HepG2 (cell line): ENCODE measurements around the gene ACTN4. TPM values are rescaled to one million over a fixed set of nuclear protein-coding genes. Genes with fewer than 3 reads are reported as not detected.

Source experiments
- ATAC-seq: fragments of 200-7000 bp; cut with Tn5 transposase; 3 replicates; pipeline ENCODE4 v1.9.1; 2020; ENCODE audit warnings: mild to moderate bottlenecking, moderate library complexity
- BruUV-seq: library from RNA; stranded (reverse); fragments of 400-500 nt; replicated peaks from 2 replicates; lab custom pipeline; 2021; lab: Mats Ljungman, UMichigan
- CTCF ChIA-PET: fragments of 300-600 bp; formaldehyde crosslinking; extraction: SDS; loops from one replicate; lab custom pipeline; 2021; ENCODE audit warnings: low total read pairs, inconsistent platforms, low intra/inter-chr PET ratio; lab: Yijun Ruan, JAX
- POLR2A ChIA-PET: fragments of 350-600 bp; sonication (Branson Sonifier 250); formaldehyde crosslinking; loops from one replicate; lab custom pipeline; 2020; ENCODE audit warnings: antibody characterized with exemption, inconsistent platforms; lab: Yijun Ruan, JAX
- DNase-seq: peaks from one replicate; pipeline ENCODE4 v3.0.0-alpha.2; 2015; ENCODE audit warnings: low spot score
- FAIRE-seq: peaks from 3 replicates; lab custom pipeline; 2011; peaks lifted over from hg19 to GRCh38; lab: Jason Lieb, UNC
- H2AFZ ChIP-seq: one replicate; pipeline ENCODE4 v1.6.1; 2011; ENCODE audit warnings: low read length, inconsistent platforms
- H3K27ac ChIP-seq: fragments of 300-600 bp; 3 replicates; pipeline ENCODE4 v1.8.0; 2011; ENCODE audit warnings: mixed run types, mild to moderate bottlenecking, mixed read lengths, low read length, inconsistent platforms; ENCODE audit not compliant: insufficient read depth; ENCODE audit errors: extremely low read length
- H3K27me3 ChIP-seq, 2 experiments: fragments of 200-600 bp in 1 of 2; 2 replicates in 1 of 2; 3 replicates in 1 of 2; pipeline versions ENCODE4 v1.6.0 to v1.8.0; 2011; ENCODE audit warnings: low read length in 2 of 2, mild to moderate bottlenecking in 2 of 2, moderate library complexity in 2 of 2, inconsistent platforms in 1 of 2; ENCODE audit not compliant: insufficient read depth in 2 of 2, control insufficient read depth in 1 of 2
- H3K36me3 ChIP-seq, 2 experiments: fragments of 200-600 bp in 1 of 2; replicated peaks in 1 of 2; 2 replicates in 1 of 2; 3 replicates in 1 of 2; pipeline versions ENCODE4 v1.5.1 to v1.8.0; 2011; ENCODE audit warnings: low read length in 2 of 2, inconsistent platforms in 1 of 2; ENCODE audit not compliant: insufficient read depth in 2 of 2, control insufficient read depth in 1 of 2
- H3K4me1 ChIP-seq: 2 replicates; pipeline ENCODE4 v1.5.1; 2012; ENCODE audit warnings: low read length, inconsistent platforms; ENCODE audit not compliant: insufficient read depth
- H3K4me2 ChIP-seq: 2 replicates; pipeline ENCODE4 v1.6.0; 2011; ENCODE audit warnings: low read depth, low read length, inconsistent platforms
- H3K4me3 ChIP-seq, 3 experiments: fragments of 200-600 bp in 1 of 3; sonication (generic), shearing (Covaris generic) in 1 of 3; replicated peaks in 1 of 3; 2 replicates each; pipeline ENCODE4 v1.5.1; 2011 to 2016; ENCODE audit warnings: low read length in 3 of 3, inconsistent platforms in 2 of 3, low read depth in 2 of 3, mild to moderate bottlenecking in 2 of 3, control low read depth in 1 of 3, mixed read lengths in 1 of 3; ENCODE audit not compliant: insufficient read depth in 1 of 3
- H3K79me2 ChIP-seq: one replicate; pipeline ENCODE4 v1.6.1; 2011; ENCODE audit warnings: low read length, inconsistent platforms; ENCODE audit not compliant: insufficient read depth
- H3K9ac ChIP-seq: 2 replicates; pipeline ENCODE4 v1.6.0; 2011; ENCODE audit warnings: mild to moderate bottlenecking, low read depth, low read length, inconsistent platforms; ENCODE audit not compliant: insufficient read depth
- H3K9me3 ChIP-seq: 2 replicates; pipeline ENCODE4 v1.5.1; 2012; ENCODE audit warnings: mild to moderate bottlenecking, low read length
- H4K20me1 ChIP-seq: 2 replicates; pipeline ENCODE4 v1.6.0; 2011; ENCODE audit warnings: inconsistent platforms, mild to moderate bottlenecking, low read length, moderate library complexity; ENCODE audit not compliant: insufficient read depth
- DNMT3B ChIP-seq: conservative IDR thresholded peaks from 2 replicates; pipeline ENCODE4 v1.6.1; 2016; ENCODE audit warnings: missing biosample characterization, control low read depth
- MAFF ChIP-seq: IDR thresholded peaks from 2 replicates; pipeline ENCODE4 v1.6.1; 2011; ENCODE audit warnings: low read depth, low read length, improper control_type of control experiment
- RNF219 ChIP-seq: sonication (generic); formaldehyde crosslinking; IDR thresholded peaks from 2 replicates; pipeline ENCODE4 v1.5.0; 2020; ENCODE audit warnings: mild to moderate bottlenecking, missing genetic modification reagents
- SOX5 ChIP-seq: IDR thresholded peaks from 2 replicates; pipeline ENCODE4 v1.6.1; 2016; ENCODE audit warnings: borderline replicate concordance
- ZBTB42 ChIP-seq: sonication (generic); formaldehyde crosslinking; IDR thresholded peaks from 2 replicates; pipeline ENCODE4 v1.5.0; 2020; ENCODE audit warnings: mild to moderate bottlenecking, missing genetic modification reagents
- ZNF367 ChIP-seq: sonication (generic); formaldehyde crosslinking; IDR thresholded peaks from 2 replicates; pipeline ENCODE4 v1.4.0; 2020; ENCODE audit warnings: missing genetic modification reagents, borderline replicate concordance
- ZNF496 ChIP-seq: sonication (generic); formaldehyde crosslinking; IDR thresholded peaks from 2 replicates; pipeline ENCODE4 v1.8.1; 2023; ENCODE audit warnings: mild to moderate bottlenecking, moderate library complexity, missing genetic modification reagents; ENCODE audit not compliant: insufficient replicate concordance
- ZNF558 ChIP-seq: sonication (generic); formaldehyde crosslinking; IDR thresholded peaks from 2 replicates; pipeline ENCODE4 v1.9.0; 2022; ENCODE audit warnings: mild to moderate bottlenecking, missing genetic modification reagents, borderline replicate concordance
- ZNF7 ChIP-seq: IDR thresholded peaks from 2 replicates; pipeline ENCODE4 v1.6.1; 2016; ENCODE audit warnings: missing biosample characterization, missing genetic modification reagents
- ZNF746 ChIP-seq: sonication (generic); formaldehyde crosslinking; IDR thresholded peaks from 2 replicates; pipeline ENCODE4 v1.8.0; 2022; ENCODE audit warnings: mild to moderate bottlenecking, missing genetic modification reagents
- ZNF770 ChIP-seq: sonication (generic); formaldehyde crosslinking; IDR thresholded peaks from 2 replicates; pipeline ENCODE4 v1.5.0; 2020; ENCODE audit warnings: mild to moderate bottlenecking, missing genetic modification reagents
- WGBS: methylation state at CpG from one replicate; pipeline ENCODE4 v1.1.6; 2017; ENCODE audit warnings: low lambda C conversion rate; 5-methylcytosine and 5-hydroxymethylcytosine counted together
- in situ Hi-C: cut with HindIII; loops from 2 replicates; pipeline ENCODE4 v1.10.0; 2017; ENCODE audit warnings: low pct_unique_long_range_greater_than_20kb; ENCODE audit not compliant: extremely low pct_ligation_motif_present
- intact Hi-C: fragments of 100-400 bp; cut with micrococcal nuclease; formaldehyde crosslinking; loops from one replicate; pipeline ENCODE4 v1.10.0; 2022; ENCODE audit not compliant: unreplicated experiment
- polyA plus RNA-seq, 8 experiments: library from polyadenylated mRNA; depleted of rRNA in 3 of 8; stranded (reverse) in 7 of 8; unstranded in 1 of 8; fragments of >200 nt; fragmentation: Illumina TruSeq in 4 of 8; extraction: Trizol in 4 of 8; gene quantifications; 2 replicates each; pipeline versions ENCODE4 v1.2.1 to v1.2.3, GENCODE V29; 2011 to 2016; ENCODE audit warnings: low read depth in 4 of 8, missing spikeins in 1 of 8, mixed read lengths in 1 of 8; ENCODE audit not compliant: insufficient read depth in 1 of 8
- total RNA-seq, 5 experiments: library from RNA; depleted of rRNA; stranded (reverse); fragments of >200 nt; fragmentation: Illumina TruSeq; extraction: Trizol; gene quantifications; 2 replicates each; pipeline ENCODE4 v1.2.3, GENCODE V29; 2016; ENCODE audit warnings: low read depth in 1 of 5

The ACTN4 gene
- total and polyA plus RNA-seq, 2 of the 13 experiments (the other 11 are each of a cell fraction or from before 2014, with no cell fraction given) = 171 to 192 TPM

- no peak for TF ChIP-seq ZBTB42 (CRISPR knock-in tag)
- no peak for TF ChIP-seq ZNF367 (CRISPR knock-in tag)
- TF ChIP-seq, all 625 proteins: peak for 5
Measured at GRCh38 chr19:38682872-38683392, 35.5 kb downstream of the ACTN4 start (continued).

- Histone ChIP-seq H3K27ac (peak overlapping the region; percentile 85), H3K4me2 (peak overlapping the region; percentile 25), H2AFZ (no peak overlapping the region), H3K27me3 (no peaks in the 10 kb centered on the region), H3K79me2 (peaks cover 98% of the 10 kb centered on the region), H4K20me1 (peaks cover 18% of the 10 kb centered on the region), H3K4me1 (peaks cover 99% of the 10 kb centered on the region), H3K36me3 (peaks cover 6 to 14% of the 10 kb centered on the region in 2 experiments), H3K9ac (peak overlapping the region; percentile 63), H3K9me3 (no peaks in the 10 kb centered on the region), H3K4me3 (peak overlapping the region in 1 of 3 experiments; percentile 27; a peak in 2 of 6 replicates)
- in situ Hi-C loops = no loop called here
- BruUV-seq = no TSS peak
- peak; percentile 85 for ATAC-seq
- intact Hi-C loops = loop anchor here (1.0 kb wide), 1 partner anchor 12 kb away; no protein-coding TSS in a partner anchor
- peak; percentile 92 for FAIRE-seq
- CTCF ChIA-PET = no interaction called here
- POLR2A ChIA-PET = interaction anchor here (0.8 to 3.4 kb wide), 15 partner anchors 13 to 247 kb away, joined by 3 to 37 read pairs (median 5); partner anchors contain the start of genes ACTN4, EIF3K, MRPS12 and SARS2
- WGBS = 22% methylated on average over 10 of the region's 10 CpGs
- DNase-seq = peak; percentile 96
- TF ChIP-seq SOX5 (CRISPR knock-in tag) = peak; percentile 31; the same call in 1 of the 2 replicates
- 0 out of 2 replicates have a peak, but pooled peaks have one; percentile 38 for TF ChIP-seq DNMT3B (CRISPR knock-in tag)
- TF ChIP-seq MAFF = peak; percentile 32; the same call in 1 of the 2 replicates
- no peak for TF ChIP-seq RNF219 (CRISPR knock-in tag)
- no peak for TF ChIP-seq ZNF558 (CRISPR knock-in tag)
- TF ChIP-seq ZNF770 (CRISPR knock-in tag) = no peak
- TF ChIP-seq ZNF496 (CRISPR knock-in tag) = no peak
- 0 out of 2 replicates have a peak, but pooled peaks have one; percentile 3 for TF ChIP-seq ZNF7 (CRISPR knock-in tag)
- TF ChIP-seq ZNF746 (CRISPR knock-in tag) = no peak; the same call in 1 of the 2 replicates
Measured at GRCh38 chr19:38683393-38684077, 36.1 kb downstream of the ACTN4 start.
